H1 (cell line): ENCODE data around the gene SOCS7. TPM values are rescaled to one million over a fixed set of nuclear protein-coding genes. Genes with fewer than 3 reads are reported as not detected.

ENCODE experiments used
- BRCA1 ChIP-seq: IDR thresholded peaks from 2 replicates; pipeline ENCODE4 v1.6.1; 2012; ENCODE audit warnings: low read depth, low read length, improper control_type of control experiment
- CBX8 ChIP-seq: fragments of 300-800, 300-1000 bp; sonication (generic); IDR thresholded peaks from 2 replicates; pipeline ENCODE4 v1.7.1; 2016; ENCODE audit warnings: low read depth, low read length, borderline replicate concordance
- SP2 ChIP-seq: IDR thresholded peaks from 2 replicates; pipeline ENCODE4 v1.6.1; 2012; ENCODE audit warnings: mild to moderate bottlenecking, low read length, inconsistent platforms
- YY1 ChIP-seq: IDR thresholded peaks from 2 replicates; pipeline ENCODE4 v1.6.1; 2011; ENCODE audit warnings: low read depth, mild to moderate bottlenecking, low read length
- polyA plus RNA-seq, 7 experiments: library from polyadenylated mRNA; depleted of rRNA in 3 of 7; stranded (reverse) in 5 of 7; unstranded in 2 of 7; fragments of >200 nt in 5 of 7; fragments of 200-250 nt in 2 of 7; gene quantifications; 1 replicate in 5 of 7; 2 replicates in 1 of 7; 4 replicates in 1 of 7; pipeline versions ENCODE4 v1.2.1 to v1.2.3, GENCODE V29; 2011 to 2013; ENCODE audit warnings: missing spikeins in 2 of 7, mixed read lengths in 2 of 7
- total RNA-seq: library from RNA; stranded (reverse); fragmentation: NEBNext Ultra II Directional; extraction: Animal tissue kit (Norgen Biotek cat#: 25700); gene quantifications from 2 replicates; pipeline ENCODE4 v1.2.1, GENCODE V29; 2021

Gene SOCS7
- total and polyA plus RNA-seq, 2 of the 8 experiments (the other 6 are each of a cell fraction or from before 2014, with no cell fraction given), result 13.5 to 26.9 TPM

DNA sequence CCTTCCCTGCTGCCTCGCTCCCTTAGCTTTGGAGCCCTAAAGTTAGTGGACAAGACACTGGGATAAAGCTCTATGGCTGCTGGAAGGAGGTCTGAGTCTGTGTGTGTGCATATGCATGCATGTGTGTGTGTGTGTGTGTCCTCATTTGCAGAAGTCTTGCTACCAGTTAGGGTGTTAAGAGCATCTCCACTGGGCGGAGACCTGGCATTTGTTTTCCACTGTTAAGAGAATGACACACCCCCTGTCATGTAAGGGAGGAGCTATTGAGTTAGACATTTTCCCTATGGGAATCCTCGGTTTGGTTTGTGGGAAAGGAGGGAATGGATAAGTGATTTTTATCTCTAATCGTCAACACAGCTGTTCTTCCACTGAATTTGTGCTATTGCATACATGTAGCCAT, 51.8 kb downstream of the SOCS7 start (continued):
- TF ChIP-seq YY1 (no peak), BRCA1 (no peak), SP2 (no peak), CBX8 (no peak)
